WTC11 (cell line): ENCODE data around the gene STOX2. TPM values are rescaled to one million over a fixed set of nuclear protein-coding genes. Genes with fewer than 3 reads are reported as not detected.
A peak's percentile ranks its signal among the peaks of the same experiment; 100 is the strongest.

Experiments used
- ATAC-seq: fragments of 200-7000 bp; cut with Tn5 transposase; 2 replicates; pipeline ENCODE4 v1.10.0; 2021; ENCODE audit warnings: mild to moderate bottlenecking, moderate library complexity
- CTCF ChIA-PET: fragments of 300-600 bp; sonication (Branson Sonifier 250); formaldehyde crosslinking; loops from one replicate; lab custom pipeline; 2021; ENCODE audit warnings: antibody characterized with exemption; lab: Charles Lee
- POLR2A ChIA-PET: fragments of 350-600 bp; sonication (Branson Sonifier 250); formaldehyde crosslinking; loops from one replicate; lab custom pipeline; 2021; ENCODE audit warnings: antibody characterized with exemption; lab: Charles Lee
- DNase-seq: peaks from one replicate; pipeline ENCODE4 v3.0.0; 2021; ENCODE audit warnings: low spot score
- H3K27ac Mint-ChIP-seq: 2 replicates; pipeline ENCODE4 v1.8.0; 2021; ENCODE audit warnings: mixed read lengths
- H3K27me3 Mint-ChIP-seq: 2 replicates; pipeline ENCODE4 v1.8.0; 2021; ENCODE audit warnings: low read depth, mild to moderate bottlenecking, moderate library complexity, mixed read lengths
- H3K36me3 Mint-ChIP-seq: 2 replicates; pipeline ENCODE4 v1.8.0; 2021; ENCODE audit warnings: mixed read lengths
- H3K4me1 Mint-ChIP-seq: 2 replicates; pipeline ENCODE4 v1.8.0; 2022; ENCODE audit warnings: mixed read lengths
- H3K4me3 Mint-ChIP-seq: 2 replicates; pipeline ENCODE4 v1.8.0; 2021; ENCODE audit warnings: mild to moderate bottlenecking, moderate library complexity, mixed read lengths
- H3K9me3 Mint-ChIP-seq: 2 replicates; pipeline ENCODE4 v1.8.0; 2021; ENCODE audit warnings: mixed read lengths
- CREB1 ChIP-seq: sonication (generic); formaldehyde crosslinking; IDR thresholded peaks from 2 replicates; pipeline ENCODE4 v1.8.0; 2023; ENCODE audit warnings: mild to moderate bottlenecking, missing genetic modification reagents
- ESRRA ChIP-seq: sonication (generic); formaldehyde crosslinking; IDR thresholded peaks from 2 replicates; pipeline ENCODE4 v1.8.1; 2022; ENCODE audit warnings: mild to moderate bottlenecking, missing genetic modification reagents, borderline replicate concordance
- GTF2I ChIP-seq: fragments of 250-450 bp; sonication (Bioruptor Pico); conservative IDR thresholded peaks from 2 replicates; pipeline ENCODE4 v1.4.0; 2021; ENCODE audit warnings: mild to moderate bottlenecking
- IRF2 ChIP-seq: sonication (generic); formaldehyde crosslinking; IDR thresholded peaks from 2 replicates; pipeline ENCODE4 v1.8.0; 2022; ENCODE audit warnings: low read depth, missing genetic modification reagents, borderline replicate concordance
- JUN ChIP-seq: sonication (generic); formaldehyde crosslinking; IDR thresholded peaks from 2 replicates; pipeline ENCODE4 v1.8.0; 2023; ENCODE audit warnings: mild to moderate bottlenecking, missing genetic modification reagents
- KAT7 ChIP-seq: sonication (generic); formaldehyde crosslinking; IDR thresholded peaks from 2 replicates; pipeline ENCODE4 v1.8.1; 2023; ENCODE audit warnings: missing genetic modification reagents, mild to moderate bottlenecking, borderline replicate concordance
- NFATC4 ChIP-seq: fragments of 250-450 bp; sonication (Bioruptor Pico); IDR thresholded peaks from 2 replicates; pipeline ENCODE4 v1.9.0; 2021; ENCODE audit warnings: mild to moderate bottlenecking
- NR3C1 ChIP-seq: sonication (generic); formaldehyde crosslinking; conservative IDR thresholded peaks from 2 replicates; pipeline ENCODE4 v1.8.1; 2023; ENCODE audit warnings: low read depth, mild to moderate bottlenecking, missing genetic modification reagents
- ZNF138 ChIP-seq: sonication (generic); formaldehyde crosslinking; conservative IDR thresholded peaks from 2 replicates; pipeline ENCODE4 v1.8.1; 2022; ENCODE audit warnings: mild to moderate bottlenecking, moderate library complexity, missing genetic modification reagents
- ZNF232 ChIP-seq: sonication (generic); formaldehyde crosslinking; IDR thresholded peaks from 2 replicates; pipeline ENCODE4 v1.8.0; 2022; ENCODE audit warnings: mild to moderate bottlenecking, missing genetic modification reagents
- ZNF317 ChIP-seq: sonication (generic); formaldehyde crosslinking; IDR thresholded peaks from 2 replicates; pipeline ENCODE4 v1.8.1; 2023; ENCODE audit warnings: low read depth, mild to moderate bottlenecking, moderate library complexity, missing genetic modification reagents, borderline replicate concordance
- ZNF671 ChIP-seq: fragments of 250-450 bp; sonication (Bioruptor Pico); IDR thresholded peaks from 2 replicates; pipeline ENCODE4 v1.8.0; 2021; ENCODE audit warnings: mild to moderate bottlenecking
- total RNA-seq: library from RNA; stranded (reverse); gene quantifications from 3 replicates; pipeline ENCODE4 v1.2.3, GENCODE V29; 2021
- TF ChIP-seq, protein P1 (sequence below): sonication (generic); formaldehyde crosslinking; IDR thresholded peaks from 2 replicates; pipeline ENCODE4 v1.8.0; 2022; ENCODE audit warnings: mild to moderate bottlenecking, missing genetic modification reagents
- TF ChIP-seq, protein P2 (sequence below): sonication (generic); formaldehyde crosslinking; conservative IDR thresholded peaks from 2 replicates; pipeline ENCODE4 v1.8.1; 2023; ENCODE audit warnings: mild to moderate bottlenecking, low read depth, missing genetic modification reagents, moderate library complexity
- TF ChIP-seq, protein P3 (sequence below): sonication (generic); formaldehyde crosslinking; IDR thresholded peaks from 2 replicates; pipeline ENCODE4 v1.8.1; 2023; ENCODE audit warnings: mild to moderate bottlenecking, missing genetic modification reagents
- TF ChIP-seq, protein P4 (sequence below): sonication (generic); formaldehyde crosslinking; IDR thresholded peaks from 2 replicates; pipeline ENCODE4 v1.8.0; 2022; ENCODE audit warnings: mild to moderate bottlenecking, missing genetic modification reagents
- TF ChIP-seq, protein P5 (sequence below): fragments of 250-450 bp; sonication (Bioruptor Pico); conservative IDR thresholded peaks from 2 replicates; pipeline ENCODE4 v1.9.0; 2021; ENCODE audit warnings: mild to moderate bottlenecking
- TF ChIP-seq, protein P6 (sequence below): sonication (generic); formaldehyde crosslinking; IDR thresholded peaks from 2 replicates; pipeline ENCODE4 v1.8.1; 2022; ENCODE audit warnings: low read depth, missing genetic modification reagents, borderline replicate concordance

STOX2 gene
- total RNA-seq, 1 experiment from 2014 or later, result 31.6 TPM

DNA sequence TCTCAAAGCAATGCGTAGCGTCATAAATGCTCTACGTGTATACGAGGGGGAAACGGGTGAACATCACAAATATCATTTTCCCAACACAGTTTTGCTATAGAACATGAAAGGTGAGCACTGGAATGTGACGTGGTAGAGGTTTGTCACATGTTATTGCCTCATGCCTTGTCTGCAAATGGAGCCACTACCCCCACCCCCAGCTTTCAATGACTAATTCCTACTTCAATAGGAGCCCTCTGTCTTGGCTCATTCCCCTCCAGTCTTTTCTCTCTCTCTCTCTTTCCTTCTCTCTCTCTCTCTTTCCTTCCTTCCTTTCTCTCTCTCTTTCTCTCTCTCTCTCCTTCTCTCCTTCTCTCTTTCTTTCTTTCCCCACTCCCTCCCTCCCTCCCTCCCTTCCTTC is 127.0 kb downstream of the STOX2 start:
- POLR2A ChIA-PET, result no interaction called here
- Mint-ChIP-seq H3K4me3 (no peak overlapping the region), H3K27me3 (no peaks in the 10 kb centered on the region)

DNA sequence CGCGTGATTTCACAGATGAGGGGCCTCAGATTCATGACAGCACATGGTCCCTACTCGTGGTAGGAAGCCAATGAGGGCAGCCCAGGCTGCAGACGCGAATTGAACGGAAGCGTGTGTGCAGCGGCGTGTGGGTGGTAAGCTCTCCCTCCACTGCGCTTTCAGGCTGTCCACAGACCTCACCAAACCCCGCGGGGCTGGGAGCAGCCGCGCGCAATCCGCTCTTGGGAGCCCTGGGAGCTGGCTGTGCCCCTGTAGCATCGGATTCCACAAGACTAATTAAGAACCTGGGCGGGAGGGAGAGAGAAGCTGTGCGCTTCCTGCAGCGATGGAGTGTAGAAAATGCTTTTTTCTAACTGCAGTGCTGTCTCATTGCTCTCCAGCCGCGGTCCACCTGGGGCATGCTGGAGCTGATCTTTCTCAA is 134.9 kb downstream of the STOX2 start:
- peak overlapping the region; percentile 50 for H3K4me3 Mint-ChIP-seq
- no peak for TF ChIP-seq JUN (CRISPR knock-in tag)
- TF ChIP-seq, protein P1, sequence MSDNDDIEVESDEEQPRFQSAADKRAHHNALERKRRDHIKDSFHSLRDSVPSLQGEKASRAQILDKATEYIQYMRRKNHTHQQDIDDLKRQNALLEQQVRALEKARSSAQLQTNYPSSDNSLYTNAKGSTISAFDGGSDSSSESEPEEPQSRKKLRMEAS (CRISPR knock-in tag), result peak; percentile 46; the same call in 1 of the 2 replicates
- peaks cover 7% of the 10 kb centered on the region for H3K9me3 Mint-ChIP-seq
- ChIA-PET CTCF (interaction anchor here (0.9 kb wide), 1 partner anchor 127 kb away, joined by 3 read pairs; no protein-coding TSS in a partner anchor), POLR2A (interaction anchor here (1.0 to 1.3 kb wide), 2 partner anchors 133 to 135 kb away, joined by 3 to 5 read pairs; partner anchors contain the start of gene STOX2)
- 0 out of 2 replicates have a peak, but pooled peaks cover 2% of the 10 kb centered on the region for H3K36me3 Mint-ChIP-seq
- DNase-seq (peak; percentile 26), ATAC-seq (peak; percentile 78)
- peaks cover 25% of the 10 kb centered on the region for H3K27me3 Mint-ChIP-seq
- H3K27ac Mint-ChIP-seq, result no peak overlapping the region
- H3K4me1 Mint-ChIP-seq, result peaks cover 19% of the 10 kb centered on the region

More for the DNA sequence above, 127.0 kb downstream of the STOX2 start:
- TF ChIP-seq ZNF317 (CRISPR knock-in tag) (no peak), ZNF232 (CRISPR knock-in tag) (no peak), KAT7 (CRISPR knock-in tag) (no peak), GTF2I (CRISPR knock-in tag) (no peak), ZNF138 (CRISPR knock-in tag) (no peak), ZNF671 (CRISPR knock-in tag) (no peak), CREB1 (CRISPR knock-in tag) (no peak), IRF2 (CRISPR knock-in tag) (no peak), ESRRA (CRISPR knock-in tag) (no peak), NFATC4 (CRISPR knock-in tag) (no peak), NR3C1 (CRISPR knock-in tag) (no peak)
- TF ChIP-seq, protein P2, sequence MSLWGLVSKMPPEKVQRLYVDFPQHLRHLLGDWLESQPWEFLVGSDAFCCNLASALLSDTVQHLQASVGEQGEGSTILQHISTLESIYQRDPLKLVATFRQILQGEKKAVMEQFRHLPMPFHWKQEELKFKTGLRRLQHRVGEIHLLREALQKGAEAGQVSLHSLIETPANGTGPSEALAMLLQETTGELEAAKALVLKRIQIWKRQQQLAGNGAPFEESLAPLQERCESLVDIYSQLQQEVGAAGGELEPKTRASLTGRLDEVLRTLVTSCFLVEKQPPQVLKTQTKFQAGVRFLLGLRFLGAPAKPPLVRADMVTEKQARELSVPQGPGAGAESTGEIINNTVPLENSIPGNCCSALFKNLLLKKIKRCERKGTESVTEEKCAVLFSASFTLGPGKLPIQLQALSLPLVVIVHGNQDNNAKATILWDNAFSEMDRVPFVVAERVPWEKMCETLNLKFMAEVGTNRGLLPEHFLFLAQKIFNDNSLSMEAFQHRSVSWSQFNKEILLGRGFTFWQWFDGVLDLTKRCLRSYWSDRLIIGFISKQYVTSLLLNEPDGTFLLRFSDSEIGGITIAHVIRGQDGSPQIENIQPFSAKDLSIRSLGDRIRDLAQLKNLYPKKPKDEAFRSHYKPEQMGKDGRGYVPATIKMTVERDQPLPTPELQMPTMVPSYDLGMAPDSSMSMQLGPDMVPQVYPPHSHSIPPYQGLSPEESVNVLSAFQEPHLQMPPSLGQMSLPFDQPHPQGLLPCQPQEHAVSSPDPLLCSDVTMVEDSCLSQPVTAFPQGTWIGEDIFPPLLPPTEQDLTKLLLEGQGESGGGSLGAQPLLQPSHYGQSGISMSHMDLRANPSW (CRISPR knock-in tag), result no peak
- TF ChIP-seq, protein P3, sequence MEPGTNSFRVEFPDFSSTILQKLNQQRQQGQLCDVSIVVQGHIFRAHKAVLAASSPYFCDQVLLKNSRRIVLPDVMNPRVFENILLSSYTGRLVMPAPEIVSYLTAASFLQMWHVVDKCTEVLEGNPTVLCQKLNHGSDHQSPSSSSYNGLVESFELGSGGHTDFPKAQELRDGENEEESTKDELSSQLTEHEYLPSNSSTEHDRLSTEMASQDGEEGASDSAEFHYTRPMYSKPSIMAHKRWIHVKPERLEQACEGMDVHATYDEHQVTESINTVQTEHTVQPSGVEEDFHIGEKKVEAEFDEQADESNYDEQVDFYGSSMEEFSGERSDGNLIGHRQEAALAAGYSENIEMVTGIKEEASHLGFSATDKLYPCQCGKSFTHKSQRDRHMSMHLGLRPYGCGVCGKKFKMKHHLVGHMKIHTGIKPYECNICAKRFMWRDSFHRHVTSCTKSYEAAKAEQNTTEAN (CRISPR knock-in tag), result no peak
- TF ChIP-seq, protein P4, sequence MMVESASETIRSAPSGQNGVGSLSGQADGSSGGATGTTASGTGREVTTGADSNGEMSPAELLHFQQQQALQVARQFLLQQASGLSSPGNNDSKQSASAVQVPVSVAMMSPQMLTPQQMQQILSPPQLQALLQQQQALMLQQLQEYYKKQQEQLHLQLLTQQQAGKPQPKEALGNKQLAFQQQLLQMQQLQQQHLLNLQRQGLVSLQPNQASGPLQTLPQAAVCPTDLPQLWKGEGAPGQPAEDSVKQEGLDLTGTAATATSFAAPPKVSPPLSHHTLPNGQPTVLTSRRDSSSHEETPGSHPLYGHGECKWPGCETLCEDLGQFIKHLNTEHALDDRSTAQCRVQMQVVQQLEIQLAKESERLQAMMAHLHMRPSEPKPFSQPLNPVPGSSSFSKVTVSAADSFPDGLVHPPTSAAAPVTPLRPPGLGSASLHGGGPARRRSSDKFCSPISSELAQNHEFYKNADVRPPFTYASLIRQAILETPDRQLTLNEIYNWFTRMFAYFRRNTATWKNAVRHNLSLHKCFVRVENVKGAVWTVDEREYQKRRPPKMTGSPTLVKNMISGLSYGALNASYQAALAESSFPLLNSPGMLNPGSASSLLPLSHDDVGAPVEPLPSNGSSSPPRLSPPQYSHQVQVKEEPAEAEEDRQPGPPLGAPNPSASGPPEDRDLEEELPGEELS, result no peak
- TF ChIP-seq, protein P5, sequence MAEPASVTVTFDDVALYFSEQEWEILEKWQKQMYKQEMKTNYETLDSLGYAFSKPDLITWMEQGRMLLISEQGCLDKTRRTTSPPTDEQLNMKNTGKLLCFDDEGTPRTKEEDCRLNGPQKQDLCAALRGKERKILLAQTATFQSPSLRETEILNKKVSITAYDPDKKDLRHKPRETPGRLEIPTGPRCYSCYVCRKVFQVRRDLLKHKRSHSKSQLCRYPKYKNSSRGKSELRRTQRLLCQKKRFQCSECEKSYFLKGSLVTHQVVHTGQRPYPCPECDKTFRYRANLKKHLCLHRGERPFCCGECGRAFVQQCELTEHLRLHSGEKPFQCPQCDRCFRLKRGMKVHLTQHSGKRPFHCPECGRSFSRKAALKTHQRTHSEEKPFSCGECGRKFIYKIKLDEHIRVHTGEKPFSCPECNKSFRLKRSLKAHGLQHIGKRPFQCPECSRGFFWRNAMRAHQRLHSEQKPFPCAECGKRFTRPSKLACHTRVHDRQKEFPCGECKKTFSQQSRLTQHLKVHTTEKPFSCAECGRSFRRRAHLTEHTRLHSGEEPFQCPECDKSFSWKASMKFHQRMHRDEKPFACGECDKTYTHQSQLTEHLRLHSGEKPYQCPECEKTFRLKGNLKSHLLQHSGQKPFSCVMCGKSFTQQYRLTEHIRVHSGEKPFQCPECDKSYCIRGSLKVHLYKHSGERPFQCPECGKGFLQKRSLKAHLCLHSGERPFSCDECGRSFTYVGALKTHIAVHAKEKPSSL (CRISPR knock-in tag), result no peak
- TF ChIP-seq, protein P6, sequence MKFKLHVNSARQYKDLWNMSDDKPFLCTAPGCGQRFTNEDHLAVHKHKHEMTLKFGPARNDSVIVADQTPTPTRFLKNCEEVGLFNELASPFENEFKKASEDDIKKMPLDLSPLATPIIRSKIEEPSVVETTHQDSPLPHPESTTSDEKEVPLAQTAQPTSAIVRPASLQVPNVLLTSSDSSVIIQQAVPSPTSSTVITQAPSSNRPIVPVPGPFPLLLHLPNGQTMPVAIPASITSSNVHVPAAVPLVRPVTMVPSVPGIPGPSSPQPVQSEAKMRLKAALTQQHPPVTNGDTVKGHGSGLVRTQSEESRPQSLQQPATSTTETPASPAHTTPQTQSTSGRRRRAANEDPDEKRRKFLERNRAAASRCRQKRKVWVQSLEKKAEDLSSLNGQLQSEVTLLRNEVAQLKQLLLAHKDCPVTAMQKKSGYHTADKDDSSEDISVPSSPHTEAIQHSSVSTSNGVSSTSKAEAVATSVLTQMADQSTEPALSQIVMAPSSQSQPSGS (CRISPR knock-in tag), result no peak
- no peak for ATAC-seq
- no peak overlapping the region for H3K27ac Mint-ChIP-seq
- peaks cover 3% of the 10 kb centered on the region; the same call in 1 of the 2 replicates for H3K4me1 Mint-ChIP-seq
- no peaks in the 10 kb centered on the region for H3K9me3 Mint-ChIP-seq
- CTCF ChIA-PET, result interaction anchor here (0.7 kb wide), 1 partner anchor 82 kb away, joined by 3 read pairs; no protein-coding TSS in a partner anchor
- H3K36me3 Mint-ChIP-seq, result no peaks in the 10 kb centered on the region
- no peak for DNase-seq
